ENCODE measurements around the gene UMODL1.
A peak's percentile ranks its signal among the peaks of the same experiment; 100 is the strongest.

Gene UMODL1

DNA sequence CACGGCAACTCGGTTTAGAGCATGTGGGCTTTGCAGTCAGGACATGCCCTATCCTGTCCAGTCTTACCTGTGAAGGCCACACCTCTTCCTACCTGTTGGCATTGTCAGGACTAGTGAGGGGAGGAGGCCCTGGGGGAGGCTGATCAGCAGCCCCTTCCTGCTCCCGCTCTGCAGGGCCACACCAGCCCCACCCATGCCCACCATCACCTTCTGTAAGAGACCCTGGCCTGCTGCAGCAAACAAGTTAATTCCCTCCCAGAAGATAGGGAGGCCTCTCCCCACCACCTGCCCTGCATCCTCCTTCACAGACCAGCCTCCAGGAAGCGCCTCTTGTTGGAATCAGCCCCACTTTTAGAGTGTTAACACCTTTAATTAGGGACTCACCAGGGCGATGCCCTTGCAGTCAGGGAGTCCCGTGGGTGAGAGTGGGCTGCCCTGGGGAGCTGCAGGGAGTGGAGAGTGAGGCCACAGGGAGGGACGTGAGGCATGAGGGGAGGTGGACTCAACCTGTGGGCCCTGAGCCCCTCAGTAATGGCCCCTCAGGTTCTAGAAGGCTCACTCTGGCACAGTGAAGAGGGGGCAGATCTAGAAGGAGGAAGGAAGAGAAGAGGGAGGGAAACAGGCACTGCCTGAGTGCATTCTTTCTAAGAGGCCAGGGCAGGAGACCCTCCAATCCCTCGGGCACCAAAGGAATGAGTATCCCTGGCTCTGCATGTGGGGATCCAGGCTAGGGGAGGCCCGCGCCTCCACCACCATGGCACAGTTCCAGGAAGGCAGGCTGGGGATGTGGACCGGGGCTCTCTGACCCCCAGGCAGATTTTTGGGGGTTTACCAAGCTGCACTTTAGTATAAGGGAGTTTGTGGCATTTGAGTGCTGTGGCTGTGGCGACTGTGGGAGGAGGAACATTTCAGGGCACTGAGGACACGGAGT, 8.2 kb downstream of the UMODL1 start:
- TF ChIP-seq, protein P1, sequence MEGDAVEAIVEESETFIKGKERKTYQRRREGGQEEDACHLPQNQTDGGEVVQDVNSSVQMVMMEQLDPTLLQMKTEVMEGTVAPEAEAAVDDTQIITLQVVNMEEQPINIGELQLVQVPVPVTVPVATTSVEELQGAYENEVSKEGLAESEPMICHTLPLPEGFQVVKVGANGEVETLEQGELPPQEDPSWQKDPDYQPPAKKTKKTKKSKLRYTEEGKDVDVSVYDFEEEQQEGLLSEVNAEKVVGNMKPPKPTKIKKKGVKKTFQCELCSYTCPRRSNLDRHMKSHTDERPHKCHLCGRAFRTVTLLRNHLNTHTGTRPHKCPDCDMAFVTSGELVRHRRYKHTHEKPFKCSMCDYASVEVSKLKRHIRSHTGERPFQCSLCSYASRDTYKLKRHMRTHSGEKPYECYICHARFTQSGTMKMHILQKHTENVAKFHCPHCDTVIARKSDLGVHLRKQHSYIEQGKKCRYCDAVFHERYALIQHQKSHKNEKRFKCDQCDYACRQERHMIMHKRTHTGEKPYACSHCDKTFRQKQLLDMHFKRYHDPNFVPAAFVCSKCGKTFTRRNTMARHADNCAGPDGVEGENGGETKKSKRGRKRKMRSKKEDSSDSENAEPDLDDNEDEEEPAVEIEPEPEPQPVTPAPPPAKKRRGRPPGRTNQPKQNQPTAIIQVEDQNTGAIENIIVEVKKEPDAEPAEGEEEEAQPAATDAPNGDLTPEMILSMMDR (IDR thresholded peaks at IDR 0.05; ENCODE audit: control insufficient read depth, insufficient read depth, low read depth, low read length, missing control alignments) = no peak
- DNase-seq (ENCODE audit: low read depth) = no peak
- no peak overlapping the region for H3K4me3 ChIP-seq (ENCODE audit: control insufficient read depth, low read depth, low read length)

DNA sequence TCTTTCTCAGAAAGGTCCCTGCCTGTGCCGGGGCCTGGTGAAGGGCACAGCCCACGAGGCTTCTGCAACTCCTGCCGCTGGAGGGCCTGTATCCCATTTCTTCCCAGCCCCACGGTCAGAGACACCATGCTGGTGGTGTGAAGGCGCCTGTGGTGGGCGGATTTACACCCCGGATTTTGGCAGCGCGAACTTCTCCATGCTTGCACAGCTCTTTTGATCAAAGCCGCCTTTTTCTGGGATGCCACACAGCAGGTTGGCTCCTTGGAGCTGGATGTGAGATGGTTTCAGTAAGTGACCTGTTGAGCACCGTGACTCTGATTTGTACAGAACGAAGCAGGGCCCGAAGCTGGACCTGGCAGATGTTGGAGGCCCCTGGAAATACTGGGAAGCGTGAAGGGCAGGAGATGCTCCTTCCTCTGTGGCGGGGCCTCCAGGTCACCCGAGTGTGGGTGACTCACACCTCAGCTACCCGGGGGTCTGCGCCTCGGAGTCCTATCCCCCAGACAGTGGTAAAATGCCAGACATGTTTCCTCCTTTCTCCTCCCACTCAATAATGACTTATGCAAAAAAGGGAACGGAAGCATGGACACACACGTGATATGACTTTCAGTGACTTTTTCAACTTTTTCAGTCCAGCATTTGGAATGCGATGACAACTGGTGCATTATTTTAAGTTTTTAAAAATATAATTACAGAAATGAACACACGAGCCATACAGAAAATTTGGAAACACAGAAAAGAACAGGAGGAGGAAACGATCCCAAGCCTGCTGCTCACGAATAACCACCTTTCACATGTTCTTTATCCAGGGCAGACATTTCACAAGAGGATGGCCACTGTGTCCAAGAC, 9.0 kb downstream of the UMODL1 start:
- DNase-seq (ENCODE audit: low read depth) = no peak
- no peak overlapping the region for H3K4me3 ChIP-seq (ENCODE audit: control insufficient read depth, low read depth, low read length)
- TF ChIP-seq, protein P1 (IDR thresholded peaks at IDR 0.05; ENCODE audit: control insufficient read depth, insufficient read depth, low read depth, low read length, missing control alignments) = peak; percentile 9

DNA sequence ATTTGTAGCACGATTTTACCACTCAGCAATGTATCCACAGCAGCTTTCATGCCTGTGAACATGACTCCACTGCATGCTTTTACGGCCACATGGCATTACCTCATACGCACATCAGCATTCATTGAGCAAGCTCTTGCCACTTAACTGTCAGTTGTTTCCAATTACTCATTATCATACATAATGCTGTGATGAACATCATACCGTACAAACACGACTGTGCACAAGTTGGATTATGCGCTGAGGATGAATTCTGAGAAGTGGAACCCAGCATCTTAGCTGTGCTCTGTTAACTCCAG, 9.6 kb downstream of the UMODL1 start:
- no peak overlapping the region for H3K4me3 ChIP-seq (ENCODE audit: control insufficient read depth, low read depth, low read length)
- peak; percentile 96 for DNase-seq (ENCODE audit: low read depth)
- TF ChIP-seq, protein P1 (IDR thresholded peaks at IDR 0.05; ENCODE audit: control insufficient read depth, insufficient read depth, low read depth, low read length, missing control alignments) = no peak

DNA sequence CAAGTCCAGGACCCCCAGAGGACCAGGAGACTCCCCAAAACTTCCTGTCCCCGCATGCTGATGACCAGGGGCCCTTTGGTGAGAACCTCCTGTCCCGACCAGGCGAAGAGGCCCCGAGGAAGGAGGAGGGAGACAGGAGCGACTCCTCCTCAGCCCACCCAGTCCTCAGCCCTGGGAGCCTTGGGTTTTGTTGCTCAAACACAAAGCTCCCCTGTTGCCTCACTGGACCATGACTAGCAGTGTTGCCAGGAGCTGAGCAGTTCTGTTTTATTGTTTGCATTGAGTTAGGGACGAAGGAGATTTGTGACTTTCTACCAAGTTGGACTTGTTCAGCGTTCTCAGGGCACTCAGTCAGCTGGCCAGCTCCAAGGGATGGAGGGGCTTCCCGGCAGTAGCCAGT, 10.0 kb downstream of the UMODL1 start:
- no peak for DNase-seq (ENCODE audit: low read depth)
- TF ChIP-seq, protein P1 (IDR thresholded peaks at IDR 0.05; ENCODE audit: control insufficient read depth, insufficient read depth, low read depth, low read length, missing control alignments) = no peak
- no peak overlapping the region for H3K4me3 ChIP-seq (ENCODE audit: control insufficient read depth, low read depth, low read length)

DNA sequence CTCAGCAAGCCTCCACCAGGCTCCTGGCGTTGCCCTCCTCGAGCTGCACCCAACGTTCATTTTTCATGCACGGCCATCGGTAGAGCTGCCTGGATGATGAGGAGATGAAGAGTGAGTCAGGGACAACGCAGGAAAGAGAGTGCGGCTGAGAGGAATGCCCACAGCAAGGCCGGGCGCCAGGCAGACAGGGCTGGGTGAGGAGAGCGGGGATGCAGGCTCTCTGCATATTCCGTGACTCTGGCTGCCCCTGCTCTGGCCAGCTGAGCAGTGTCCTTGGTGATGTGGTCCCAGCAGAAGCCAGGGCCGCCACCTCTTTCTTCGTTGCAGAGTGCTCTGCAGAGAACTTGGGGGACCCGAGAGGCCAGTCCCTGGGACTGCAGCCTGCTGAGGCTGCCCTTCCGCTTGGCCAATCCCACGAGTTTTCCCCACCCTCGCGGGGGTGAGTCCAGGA, 10.8 kb downstream of the UMODL1 start:
- TF ChIP-seq, protein P1 (IDR thresholded peaks at IDR 0.05; ENCODE audit: control insufficient read depth, insufficient read depth, low read depth, low read length, missing control alignments) = no peak
- H3K4me3 ChIP-seq (ENCODE audit: control insufficient read depth, low read depth, low read length) = no peak overlapping the region
- no peak for DNase-seq (ENCODE audit: low read depth)

DNA sequence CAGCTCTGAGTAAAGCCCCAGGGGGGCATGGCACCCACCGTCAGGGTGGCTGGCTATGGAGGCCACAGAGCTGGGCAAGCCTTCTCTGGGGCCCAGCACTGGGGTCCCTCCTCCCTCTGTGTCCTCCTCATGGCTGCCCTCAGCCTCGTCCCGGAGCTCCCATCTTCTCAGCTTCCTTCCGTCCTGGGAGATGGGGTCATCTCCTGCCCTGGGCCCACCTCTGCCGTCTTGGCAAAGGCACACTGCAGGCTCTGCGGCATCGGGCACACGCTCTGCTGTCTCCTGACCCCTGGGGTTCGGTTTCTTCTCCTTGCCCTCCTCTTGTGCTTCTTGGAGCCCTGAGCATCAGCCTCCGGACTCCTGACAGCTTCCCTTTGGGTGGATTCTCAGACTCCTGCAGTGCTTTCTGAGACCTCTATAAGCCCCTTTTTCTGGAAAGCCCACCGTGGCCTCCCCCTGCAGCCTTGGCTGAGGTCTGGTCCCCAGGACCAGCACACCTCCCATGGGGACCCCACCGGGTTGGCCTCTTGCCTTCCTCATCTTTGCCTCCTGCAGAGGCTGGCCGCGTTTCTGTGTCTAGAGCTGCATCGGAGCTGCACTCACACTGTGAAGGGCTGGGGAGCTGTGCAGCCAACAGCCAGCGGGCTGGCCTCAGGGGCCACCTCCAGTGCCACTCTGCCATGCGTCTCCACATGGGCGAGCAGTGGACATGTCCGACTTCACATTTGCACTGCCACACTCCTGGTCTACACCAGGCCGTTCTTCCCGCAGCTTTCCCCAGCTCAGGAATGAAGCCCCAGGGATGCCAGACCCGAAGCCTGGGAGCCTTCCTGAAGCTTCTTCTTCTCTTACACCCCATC, 11.6 kb downstream of the UMODL1 start:
- no peak for DNase-seq (ENCODE audit: low read depth)
- TF ChIP-seq, protein P1 (IDR thresholded peaks at IDR 0.05; ENCODE audit: control insufficient read depth, insufficient read depth, low read depth, low read length, missing control alignments) = no peak
- no peak overlapping the region for H3K4me3 ChIP-seq (ENCODE audit: control insufficient read depth, low read depth, low read length)
